ENCODE results near the gene KPNA2. TPM values are rescaled to one million over a fixed set of nuclear protein-coding genes. Genes with fewer than 3 reads are reported as not detected.

Gene KPNA2
- total and polyA plus RNA-seq, 8 donors, result 3.3 to 10.5 (median 5.7) TPM

GRCh38 chr17:68089881-68090280, 54.3 kb downstream of the KPNA2 start:
- Histone ChIP-seq H3K9me3 (no peaks in the 10 kb centered on the region), H3K27ac (no peak overlapping the region), H3K36me3 (no peaks in the 10 kb centered on the region), H3K4me3 (no peak overlapping the region), H3K4me1 (no peaks in the 10 kb centered on the region), H3K27me3 (no peaks in the 10 kb centered on the region)
- peak in 1 of 6 donors; percentile 60 for DNase-seq
- intact Hi-C loops (cut with DNase I), result no loop called here
- no peak for FAIRE-seq
- no peak for TF ChIP-seq CTCF (IDR thresholded peaks at IDR 0.05)
- ATAC-seq, result peak; percentile 56 to 84 (median 72)
- 50 to 53% methylated on average over 3 of the region's 3 CpGs for WGBS, 2 donors

- intact Hi-C loops (cut with DNase I), result no loop called here
- DNase-seq, result no peak
- no peak overlapping the region for H3K27ac ChIP-seq
- WGBS, 2 donors, result 80 to 87% methylated on average over 11 of the region's 11 CpGs
- no peaks in the 10 kb centered on the region for H3K27me3 ChIP-seq
- H3K4me1 ChIP-seq, result no peaks in the 10 kb centered on the region
- H3K36me3 ChIP-seq, result no peaks in the 10 kb centered on the region
- no peak for FAIRE-seq
- no peak for ATAC-seq
- H3K4me3 ChIP-seq, result no peak overlapping the region
- no peaks in the 10 kb centered on the region for H3K9me3 ChIP-seq
- no peak for TF ChIP-seq CTCF (IDR thresholded peaks at IDR 0.05)
Observed at GRCh38 chr17:68094481-68095078, 59.0 kb downstream of the KPNA2 start.

- ATAC-seq (no peak), DNase-seq (no peak), FAIRE-seq (no peak)
- TF ChIP-seq CTCF (IDR thresholded peaks at IDR 0.05), result no peak
- Histone ChIP-seq H3K27me3 (no peaks in the 10 kb centered on the region), H3K36me3 (no peaks in the 10 kb centered on the region), H3K27ac (no peak overlapping the region), H3K9me3 (no peaks in the 10 kb centered on the region), H3K4me1 (no peaks in the 10 kb centered on the region), H3K4me3 (no peak overlapping the region)
- 80 to 81% methylated on average over 10 of the region's 10 CpGs for WGBS, 2 donors
- intact Hi-C loops (cut with DNase I), result no loop called here
Observed at GRCh38 chr17:68095205-68095811, 59.8 kb downstream of the KPNA2 start.

- WGBS, 2 donors, result 95 to 98% methylated on average over 7 of the region's 7 CpGs
- ATAC-seq, result no peak
- no peak for DNase-seq
- no peak for TF ChIP-seq CTCF (IDR thresholded peaks at IDR 0.05)
- H3K27ac ChIP-seq, result no peak overlapping the region
- no peaks in the 10 kb centered on the region for H3K27me3 ChIP-seq
- no peak overlapping the region for H3K4me3 ChIP-seq
- intact Hi-C loops (cut with DNase I), result no loop called here
- H3K4me1 ChIP-seq, result no peaks in the 10 kb centered on the region
- FAIRE-seq, result no peak
- no peaks in the 10 kb centered on the region for H3K36me3 ChIP-seq
- no peaks in the 10 kb centered on the region for H3K9me3 ChIP-seq
Observed at GRCh38 chr17:68096111-68096510, 60.6 kb downstream of the KPNA2 start.

Other genes starting within 250 kb of the KPNA2 start
- gene BPTF, start 210.2 kb upstream of the KPNA2 start, total RNA-seq, result 10 to 100 TPM; 32.2 to 59.1 (median 39.0) TPM
- gene BPTF, start 210.2 kb upstream of the KPNA2 start, polyA plus RNA-seq, result 10 to 100 TPM; 15.5 to 17.7 TPM
- 1 to 10 TPM; 3.0 to 8.7 (median 5.5) TPM for gene C17orf58, start 39.3 kb upstream of the KPNA2 start, total RNA-seq
- gene C17orf58, start 39.3 kb upstream of the KPNA2 start, polyA plus RNA-seq, result 1 to 10 TPM; 4.8 to 7.5 TPM
- 10 to 100 TPM; 21.2 to 34.1 (median 28.2) TPM for gene AMZ2, start 212.3 kb downstream of the KPNA2 start, total RNA-seq
- 10 to 100 TPM; 27.7 to 46.0 TPM for gene AMZ2, start 212.3 kb downstream of the KPNA2 start, polyA plus RNA-seq

Data from pancreas (tissue), 10 donors.